ENCODE results near the gene ATF7IP2. TPM values are rescaled to one million over a fixed set of nuclear protein-coding genes. Genes with fewer than 3 reads are reported as not detected.
"Not testable (repeated sequence)": the region's sequence is repeated elsewhere in the genome, so short reads cannot be mapped to it uniquely, and the experiment has no call there.

Gene ATF7IP2
- total RNA-seq, 2 donors from 2014 or later: 23.0 to 33.2 TPM

- H3K27ac Mint-ChIP-seq: no peak overlapping the region
- H3K36me3 Mint-ChIP-seq: peaks cover 61% of the 10 kb centered on the region
- peaks cover 18% of the 10 kb centered on the region for H3K9me3 Mint-ChIP-seq
- DNase-seq (ENCODE audit: low spot score) (no peak), ATAC-seq (no peak)
- H3K4me1 Mint-ChIP-seq (ENCODE audit: low read depth in 2 of 2): no peaks in the 10 kb centered on the region
- H3K27me3 Mint-ChIP-seq: no peaks in the 10 kb centered on the region
- no peak overlapping the region for H3K4me3 Mint-ChIP-seq
These were observed 55.9 kb downstream of the ATF7IP2 start for GRCh38 chr16:10441726-10442125.

DNA sequence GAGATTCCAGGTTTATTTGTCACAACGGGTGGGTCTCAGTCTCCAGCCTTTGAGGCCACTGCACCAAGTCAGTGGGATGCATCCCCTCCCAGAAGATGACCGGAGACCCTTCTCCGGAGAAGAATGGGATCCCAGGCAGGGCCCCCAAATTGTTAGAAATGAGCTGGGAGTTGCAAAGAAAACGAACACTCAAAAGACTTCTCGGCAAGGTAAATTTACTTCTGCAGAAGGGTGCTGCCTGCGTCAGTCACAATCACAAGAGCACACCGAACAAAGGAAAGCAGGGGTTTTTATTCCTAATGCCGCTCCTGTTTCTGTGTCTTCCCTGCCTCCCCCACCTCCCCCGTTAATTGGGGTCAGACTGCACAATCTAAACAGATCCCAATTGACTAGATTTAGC is 61.4 kb downstream of the ATF7IP2 start:
- Mint-ChIP-seq H3K27ac (no peak overlapping the region), H3K4me3 (no peak overlapping the region), H3K27me3 (no peaks in the 10 kb centered on the region), H3K36me3 (peaks cover 87% of the 10 kb centered on the region), H3K4me1 (ENCODE audit: low read depth in 2 of 2) (peaks cover 0 to 4% of the 10 kb centered on the region in 2 donors), H3K9me3 (peaks cover 17% of the 10 kb centered on the region)
- DNase-seq (ENCODE audit: low spot score) (no peak), ATAC-seq (no peak)

GRCh38 chr16:10452208-10453158 is 66.6 kb downstream of the ATF7IP2 start:
- H3K27me3 Mint-ChIP-seq; H3K9me3 Mint-ChIP-seq; H3K4me3 Mint-ChIP-seq; DNase-seq (ENCODE audit: low spot score); ATAC-seq; H3K27ac Mint-ChIP-seq: not testable (repeated sequence)
- Mint-ChIP-seq H3K4me1 (ENCODE audit: low read depth in 2 of 2) (peaks cover 11 to 12% of the 10 kb centered on the region in 2 donors), H3K36me3 (peaks cover 49% of the 10 kb centered on the region)

DNA sequence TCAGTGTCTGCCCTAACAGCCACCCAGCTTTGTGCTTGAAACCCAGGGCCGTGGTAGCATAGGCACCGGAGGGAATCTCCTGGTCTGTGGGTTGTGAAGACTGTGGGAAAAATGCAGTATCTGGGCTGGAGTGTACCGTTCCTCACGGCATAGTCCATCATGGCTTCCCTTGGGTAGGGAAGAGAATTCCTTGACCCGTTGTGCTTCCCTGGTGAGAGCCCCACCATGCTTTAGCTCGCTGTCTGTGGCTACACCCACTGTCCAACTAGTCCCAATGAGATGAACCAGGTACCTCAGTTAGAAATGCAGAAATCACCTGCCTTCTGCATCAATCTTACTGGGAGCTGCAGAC is 67.3 kb downstream of the ATF7IP2 start:
- Mint-ChIP-seq H3K4me3 (no peak overlapping the region), H3K27ac (no peak overlapping the region), H3K9me3 (peaks cover 5% of the 10 kb centered on the region), H3K36me3 (peaks cover 42% of the 10 kb centered on the region), H3K4me1 (ENCODE audit: low read depth in 2 of 2) (peaks cover 11 to 12% of the 10 kb centered on the region in 2 donors), H3K27me3 (no peaks in the 10 kb centered on the region)
- no peak for ATAC-seq
- DNase-seq (ENCODE audit: low spot score): no peak

DNA sequence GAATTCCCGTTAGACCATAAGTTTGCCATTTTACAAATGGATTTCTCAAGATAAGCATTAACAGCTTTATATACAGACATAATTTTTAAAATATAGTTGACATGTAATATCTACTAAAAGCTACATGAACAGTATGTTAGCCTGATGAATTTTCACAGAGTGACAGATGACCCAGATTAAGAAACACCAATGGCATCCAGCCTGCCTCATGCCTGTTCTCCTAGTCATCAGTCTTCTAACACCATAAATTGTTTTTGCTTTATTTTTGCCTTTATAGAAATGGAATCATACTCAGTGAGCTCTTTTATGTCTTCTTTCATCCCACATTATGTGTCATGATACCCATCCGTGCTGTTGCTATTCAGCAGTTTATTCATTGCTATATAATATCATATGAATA is 80.0 kb downstream of the ATF7IP2 start:
- Mint-ChIP-seq H3K27ac (no peak overlapping the region), H3K4me1 (ENCODE audit: low read depth in 2 of 2) (no peaks in the 10 kb centered on the region), H3K27me3 (no peaks in the 10 kb centered on the region), H3K4me3 (no peak overlapping the region), H3K36me3 (peaks cover 13% of the 10 kb centered on the region), H3K9me3 (no peaks in the 10 kb centered on the region)
- ATAC-seq (no peak), DNase-seq (ENCODE audit: low spot score) (no peak)

DNA sequence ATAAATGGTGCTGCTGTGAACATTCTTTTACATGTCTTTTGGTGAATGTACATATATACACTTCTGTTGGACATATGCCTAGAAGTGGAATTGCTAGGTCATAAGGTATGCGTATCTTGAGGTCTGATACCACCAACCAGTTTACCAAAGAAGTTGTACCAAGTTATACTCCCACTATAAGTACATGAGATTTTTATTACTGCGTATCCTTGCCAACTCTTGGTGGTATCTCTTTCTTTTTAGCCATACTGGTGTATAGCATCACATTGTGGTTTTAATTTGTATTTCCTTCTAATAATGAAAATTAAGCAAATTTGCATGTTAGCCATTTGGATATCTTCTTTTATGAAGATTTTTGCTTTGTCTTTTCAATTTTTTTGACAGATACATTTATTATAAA is 80.5 kb downstream of the ATF7IP2 start:
- ATAC-seq (no peak), DNase-seq (ENCODE audit: low spot score) (no peak)
- Mint-ChIP-seq H3K27ac (no peak overlapping the region), H3K27me3 (no peaks in the 10 kb centered on the region), H3K36me3 (peaks cover 13% of the 10 kb centered on the region), H3K4me3 (no peak overlapping the region), H3K9me3 (no peaks in the 10 kb centered on the region), H3K4me1 (ENCODE audit: low read depth in 2 of 2) (no peaks in the 10 kb centered on the region)

DNA sequence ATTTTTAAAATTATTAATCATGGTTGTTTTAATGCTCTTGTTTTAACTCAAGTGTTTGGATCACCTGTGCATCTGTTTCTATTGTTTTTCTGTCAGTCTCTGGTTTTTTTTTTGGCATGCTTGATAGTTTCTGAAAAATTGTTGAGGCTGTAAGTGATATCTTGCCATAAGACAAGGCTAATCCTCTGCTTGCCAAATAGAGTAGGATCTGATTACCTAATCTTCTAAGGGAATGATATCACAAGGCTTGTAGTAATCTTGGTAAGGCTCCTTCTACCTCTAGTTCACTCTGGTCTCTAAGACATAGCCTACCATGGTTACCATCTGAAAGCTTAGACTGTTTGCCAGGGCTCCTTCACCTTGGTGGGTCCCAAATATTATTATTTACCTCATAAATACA is 81.0 kb downstream of the ATF7IP2 start:
- Mint-ChIP-seq H3K9me3 (no peaks in the 10 kb centered on the region), H3K4me3 (no peak overlapping the region), H3K27ac (no peak overlapping the region), H3K27me3 (no peaks in the 10 kb centered on the region), H3K4me1 (ENCODE audit: low read depth in 2 of 2) (no peaks in the 10 kb centered on the region), H3K36me3 (peaks cover 13% of the 10 kb centered on the region)
- DNase-seq (ENCODE audit: low spot score): no peak
- ATAC-seq: no peak

GRCh38 chr16:10476636-10477035 is 90.8 kb downstream of the ATF7IP2 start:
- DNase-seq (ENCODE audit: low spot score); H3K4me1 Mint-ChIP-seq (ENCODE audit: low read depth in 2 of 2); H3K9me3 Mint-ChIP-seq; H3K27me3 Mint-ChIP-seq; H3K4me3 Mint-ChIP-seq; ATAC-seq; H3K27ac Mint-ChIP-seq: not testable (repeated sequence)
- peaks cover 22% of the 10 kb centered on the region for H3K36me3 Mint-ChIP-seq

- peaks cover 17% of the 10 kb centered on the region for H3K36me3 Mint-ChIP-seq
- no peaks in the 10 kb centered on the region for H3K4me1 Mint-ChIP-seq (ENCODE audit: low read depth in 2 of 2)
- H3K27me3 Mint-ChIP-seq: no peaks in the 10 kb centered on the region
- ATAC-seq: no peak
- no peaks in the 10 kb centered on the region for H3K9me3 Mint-ChIP-seq
- H3K27ac Mint-ChIP-seq: no peak overlapping the region
- no peak for DNase-seq (ENCODE audit: low spot score)
- H3K4me3 Mint-ChIP-seq: no peak overlapping the region
These were observed 94.3 kb downstream of the ATF7IP2 start for GRCh38 chr16:10480151-10480550.

DNA sequence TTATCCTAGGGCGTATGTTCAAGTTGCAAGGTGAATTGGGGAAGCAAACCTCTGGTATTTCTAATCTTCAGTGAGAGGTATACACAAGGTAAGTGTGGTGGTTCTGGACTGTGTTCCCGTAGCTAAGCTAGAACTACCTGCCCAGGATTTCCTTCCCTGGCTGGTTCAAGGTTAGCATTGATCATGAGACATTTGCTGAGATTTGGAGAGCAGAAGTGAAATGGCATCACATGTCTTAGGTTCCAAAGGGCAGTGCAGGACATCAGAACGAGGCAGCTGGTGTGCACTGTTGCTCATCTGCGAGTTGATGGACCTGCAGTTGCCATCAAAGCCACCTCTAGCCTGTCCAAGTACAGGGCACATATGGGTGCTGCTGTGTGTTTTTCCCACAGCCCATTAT is 99.3 kb downstream of the ATF7IP2 start:
- peaks cover 14% of the 10 kb centered on the region for H3K36me3 Mint-ChIP-seq
- ATAC-seq (no peak), DNase-seq (ENCODE audit: low spot score) (no peak)
- H3K27ac Mint-ChIP-seq: no peak overlapping the region
- no peaks in the 10 kb centered on the region for H3K4me1 Mint-ChIP-seq (ENCODE audit: low read depth in 2 of 2)
- H3K27me3 Mint-ChIP-seq: no peaks in the 10 kb centered on the region
- H3K9me3 Mint-ChIP-seq: peaks cover 5% of the 10 kb centered on the region
- H3K4me3 Mint-ChIP-seq: no peak overlapping the region

GRCh38 chr16:10485698-10486382 is 100.0 kb downstream of the ATF7IP2 start:
- Mint-ChIP-seq H3K9me3 (peaks cover 5% of the 10 kb centered on the region), H3K27me3 (no peaks in the 10 kb centered on the region), H3K27ac (no peak overlapping the region), H3K4me1 (ENCODE audit: low read depth in 2 of 2) (no peaks in the 10 kb centered on the region), H3K36me3 (peaks cover 14% of the 10 kb centered on the region), H3K4me3 (no peak overlapping the region)
- DNase-seq (ENCODE audit: low spot score): no peak
- no peak for ATAC-seq

GRCh38 chr16:10490141-10490540 is 104.3 kb downstream of the ATF7IP2 start:
- peaks cover 6% of the 10 kb centered on the region for H3K36me3 Mint-ChIP-seq
- DNase-seq (ENCODE audit: low spot score) (no peak), ATAC-seq (no peak)
- no peaks in the 10 kb centered on the region for H3K27me3 Mint-ChIP-seq
- H3K4me3 Mint-ChIP-seq: no peak overlapping the region
- no peak overlapping the region for H3K27ac Mint-ChIP-seq
- no peaks in the 10 kb centered on the region for H3K4me1 Mint-ChIP-seq (ENCODE audit: low read depth in 2 of 2)
- peaks cover 10% of the 10 kb centered on the region for H3K9me3 Mint-ChIP-seq

DNA sequence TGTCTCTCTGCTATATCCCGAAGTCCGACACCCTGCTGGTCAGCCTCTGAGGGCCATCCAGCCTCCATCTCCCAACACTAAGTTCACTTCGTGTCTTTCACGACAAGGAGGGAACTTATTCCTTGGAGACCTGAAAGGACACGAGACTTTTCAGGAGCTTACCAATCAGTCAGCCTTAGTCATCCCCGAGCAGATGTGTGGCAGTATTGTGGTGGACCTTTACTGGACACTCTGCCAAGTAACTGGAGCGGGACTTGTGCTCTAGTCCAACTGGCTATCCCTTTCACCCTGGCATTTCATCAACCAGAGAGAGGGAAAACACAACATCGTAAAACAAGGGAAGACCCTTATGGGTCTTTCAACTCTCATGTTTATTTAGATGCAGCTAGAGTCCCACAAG is 107.4 kb downstream of the ATF7IP2 start:
- Mint-ChIP-seq H3K27me3 (no peaks in the 10 kb centered on the region), H3K36me3 (no peaks in the 10 kb centered on the region), H3K9me3 (peaks cover 4% of the 10 kb centered on the region), H3K27ac (no peak overlapping the region), H3K4me1 (ENCODE audit: low read depth in 2 of 2) (peaks cover 0 to 4% of the 10 kb centered on the region in 2 donors), H3K4me3 (no peak overlapping the region)
- ATAC-seq (peak in 1 of 2 donors; percentile 30), DNase-seq (ENCODE audit: low spot score) (no peak)

DNA sequence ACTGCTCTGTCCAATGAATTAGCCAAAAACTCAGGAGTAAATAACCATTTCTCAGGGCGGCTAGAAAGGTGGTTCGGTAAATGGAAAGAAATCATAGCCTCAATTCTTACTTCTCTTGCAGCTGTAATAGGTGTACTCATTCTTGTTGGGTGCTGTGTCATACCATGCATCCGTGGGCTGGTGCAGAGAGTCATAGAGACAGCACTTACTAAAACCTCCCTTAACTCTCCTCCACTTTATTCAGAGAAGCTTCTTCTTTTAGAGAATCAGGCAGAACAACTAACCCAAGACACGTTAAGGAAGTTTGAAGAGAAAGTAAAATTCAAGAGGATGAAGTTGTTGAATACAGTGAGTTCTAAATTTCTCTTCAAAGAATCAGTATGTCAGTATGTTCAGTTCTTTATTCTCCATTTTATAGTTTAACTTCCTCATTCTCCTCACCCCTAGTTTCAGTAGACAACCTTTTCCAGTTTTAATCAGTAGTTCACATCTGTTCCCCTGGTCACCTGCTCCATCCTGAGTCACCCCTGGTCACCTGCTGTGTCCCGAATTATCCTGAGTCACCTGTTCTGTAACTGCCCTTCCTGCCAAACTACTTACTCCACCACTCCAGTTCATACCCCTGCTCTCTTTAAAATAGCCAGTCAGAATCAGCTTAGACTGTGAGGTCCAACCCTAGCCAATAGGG is 108.6 kb downstream of the ATF7IP2 start:
- H3K4me3 Mint-ChIP-seq: no peak overlapping the region
- no peak overlapping the region for H3K27ac Mint-ChIP-seq
- no peaks in the 10 kb centered on the region for H3K36me3 Mint-ChIP-seq
- no peak for DNase-seq (ENCODE audit: low spot score)
- H3K4me1 Mint-ChIP-seq (ENCODE audit: low read depth in 2 of 2): peaks cover 0 to 4% of the 10 kb centered on the region in 2 donors
- H3K9me3 Mint-ChIP-seq: peaks cover 4% of the 10 kb centered on the region
- no peak for ATAC-seq
- H3K27me3 Mint-ChIP-seq: no peaks in the 10 kb centered on the region
